PFSK-1 (cell line): Measurements from ENCODE around the gene KNL1. TPM values are rescaled to one million over a fixed set of nuclear protein-coding genes. Genes with fewer than 3 reads are reported as not detected.

Experiments
- FOXP2 ChIP-seq: optimal IDR thresholded peaks from 2 replicates; pipeline ENCODE3; 2011; ENCODE audit warnings: borderline replicate concordance, control low read depth, inconsistent platforms; ENCODE audit not compliant: insufficient read depth; ENCODE audit errors: extremely low read length, extremely low read depth
- POLR2AphosphoS5 ChIP-seq: IDR thresholded peaks from 2 replicates; pipeline ENCODE4 v1.6.1; 2012; ENCODE audit warnings: low read depth, mild to moderate bottlenecking, control low read depth, low read length, moderate library complexity
- REST ChIP-seq, 2 experiments: IDR thresholded peaks; 2 replicates each; pipeline versions ENCODE4 v1.6.1 to v1.8.0; 2011 to 2012; ENCODE audit warnings: low read depth in 2 of 2, low read length in 2 of 2, control low read depth in 1 of 2, inconsistent platforms in 1 of 2, mild to moderate bottlenecking in 1 of 2, moderate library complexity in 1 of 2; ENCODE audit not compliant: insufficient read depth in 1 of 2
- SIN3A ChIP-seq: IDR thresholded peaks from 2 replicates; pipeline ENCODE4 v1.6.1; 2012; ENCODE audit warnings: mild to moderate bottlenecking, low read length, moderate library complexity, borderline replicate concordance; ENCODE audit not compliant: insufficient read depth
- TAF1 ChIP-seq: IDR thresholded peaks from 2 replicates; pipeline ENCODE4 v1.6.1; 2012; ENCODE audit warnings: low read length, control low read depth, borderline replicate concordance; ENCODE audit not compliant: insufficient read depth
- polyA plus RNA-seq: library from polyadenylated mRNA; unstranded; fragments of >200 nt; gene quantifications from one replicate; pipeline ENCODE4 v1.2.1, GENCODE V29; 2012; ENCODE audit warnings: low read depth, missing spikeins; ENCODE audit not compliant: insufficient read length

Gene KNL1
- polyA plus RNA-seq = 2.5 TPM

- TF ChIP-seq POLR2AphosphoS5 (peak; percentile 86), TAF1 (peak; percentile 51; the same call in 1 of the 2 replicates), REST (IDR thresholded peaks at IDR 0.05; ENCODE audit: insufficient read depth in 1 of 2, low read depth in 2 of 2, low read length in 2 of 2) (no peak; a peak in 1 of 4 replicates)
Measured at GRCh38 chr15:40593588-40594428, at the start of gene KNL1. TSS of gene KNL1 (plus strand) at chr15:40594249. CDS start at chr15:40602932, 8,683 bp downstream.

GRCh38 chr15:40545457-40545856, 48.6 kb upstream of the KNL1 start:
- no peak for TF ChIP-seq TAF1
- no peak for TF ChIP-seq FOXP2

GRCh38 chr15:40548610-40549009, 45.4 kb upstream of the KNL1 start:
- no peak for TF ChIP-seq TAF1

GRCh38 chr15:40549894-40550293, 44.2 kb upstream of the KNL1 start:
- no peak for TF ChIP-seq FOXP2
- TF ChIP-seq SIN3A = no peak
- no peak for TF ChIP-seq POLR2AphosphoS5

GRCh38 chr15:40550341-40551037, 43.6 kb upstream of the KNL1 start:
- TF ChIP-seq POLR2AphosphoS5 (no peak), FOXP2 (no peak), TAF1 (no peak), SIN3A (no peak)

GRCh38 chr15:40554161-40554525, 39.9 kb upstream of the KNL1 start:
- TF ChIP-seq SIN3A = no peak
- TF ChIP-seq REST (IDR thresholded peaks at IDR 0.05; ENCODE audit: insufficient read depth in 1 of 2, low read depth in 2 of 2, low read length in 2 of 2) = no peak

GRCh38 chr15:40555876-40556275, 38.2 kb upstream of the KNL1 start:
- TF ChIP-seq REST (IDR thresholded peaks at IDR 0.05; ENCODE audit: insufficient read depth in 1 of 2, low read depth in 2 of 2, low read length in 2 of 2) (no peak), FOXP2 (no peak), POLR2AphosphoS5 (no peak), TAF1 (no peak), SIN3A (no peak)
